ENCODE measurements around the gene DHFR.
"Not testable (repeated sequence)": the region's sequence is repeated elsewhere in the genome, so short reads cannot be mapped to it uniquely, and the experiment has no call there.

DHFR gene

DNA sequence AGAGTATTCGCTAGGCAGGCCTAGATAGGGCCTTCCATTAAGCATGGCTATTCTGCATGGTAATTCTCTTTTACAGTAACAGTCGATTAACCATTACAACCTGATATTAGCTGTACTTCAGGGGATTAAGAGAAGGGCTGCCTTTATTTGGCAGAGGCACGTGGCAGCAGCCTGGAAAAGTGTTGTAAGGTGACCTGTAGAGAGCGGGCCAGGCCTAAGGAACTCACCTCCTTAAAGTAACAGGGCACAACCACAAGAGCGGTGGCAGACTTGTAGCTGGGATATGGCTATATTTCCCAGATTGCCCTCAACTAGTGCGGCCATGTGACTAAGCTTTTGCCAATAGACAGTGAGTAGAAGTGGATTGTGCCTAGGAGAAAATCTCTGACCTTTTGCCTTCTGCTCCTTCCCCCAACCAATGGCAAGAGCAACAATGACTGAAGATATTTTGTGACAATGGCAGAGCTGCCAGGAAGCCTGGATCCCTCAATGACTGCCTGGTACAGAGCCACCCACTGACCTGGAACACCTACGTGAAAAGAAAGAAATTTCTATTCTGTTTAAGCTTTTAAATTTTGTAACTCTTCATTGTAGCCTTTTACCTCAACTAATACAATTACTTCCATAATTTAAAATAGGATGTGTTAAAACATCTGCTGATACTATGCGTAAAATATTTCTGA, 65.8 kb downstream of the DHFR start:
- no peak overlapping the region for H3K27ac ChIP-seq (ENCODE audit: low read length)
- no peak overlapping the region for H2AFZ ChIP-seq (ENCODE audit: low read depth, low read length)
- no peak for ATAC-seq (ENCODE audit: insufficient read depth, low read depth)
- DNase-seq, result no peak
- no peaks in the 10 kb centered on the region for H3K27me3 ChIP-seq (ENCODE audit: insufficient read depth, low read length, poor library complexity)
- H4K20me1 ChIP-seq (ENCODE audit: insufficient read depth, low read length), result no peaks in the 10 kb centered on the region
- no peaks in the 10 kb centered on the region for H3K36me3 ChIP-seq (ENCODE audit: insufficient read depth, low read length)
- no peak overlapping the region for H3K4me3 ChIP-seq (ENCODE audit: low read depth in 1 of 2, low read length in 2 of 2)
- TF ChIP-seq, protein P1, sequence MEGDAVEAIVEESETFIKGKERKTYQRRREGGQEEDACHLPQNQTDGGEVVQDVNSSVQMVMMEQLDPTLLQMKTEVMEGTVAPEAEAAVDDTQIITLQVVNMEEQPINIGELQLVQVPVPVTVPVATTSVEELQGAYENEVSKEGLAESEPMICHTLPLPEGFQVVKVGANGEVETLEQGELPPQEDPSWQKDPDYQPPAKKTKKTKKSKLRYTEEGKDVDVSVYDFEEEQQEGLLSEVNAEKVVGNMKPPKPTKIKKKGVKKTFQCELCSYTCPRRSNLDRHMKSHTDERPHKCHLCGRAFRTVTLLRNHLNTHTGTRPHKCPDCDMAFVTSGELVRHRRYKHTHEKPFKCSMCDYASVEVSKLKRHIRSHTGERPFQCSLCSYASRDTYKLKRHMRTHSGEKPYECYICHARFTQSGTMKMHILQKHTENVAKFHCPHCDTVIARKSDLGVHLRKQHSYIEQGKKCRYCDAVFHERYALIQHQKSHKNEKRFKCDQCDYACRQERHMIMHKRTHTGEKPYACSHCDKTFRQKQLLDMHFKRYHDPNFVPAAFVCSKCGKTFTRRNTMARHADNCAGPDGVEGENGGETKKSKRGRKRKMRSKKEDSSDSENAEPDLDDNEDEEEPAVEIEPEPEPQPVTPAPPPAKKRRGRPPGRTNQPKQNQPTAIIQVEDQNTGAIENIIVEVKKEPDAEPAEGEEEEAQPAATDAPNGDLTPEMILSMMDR (IDR thresholded peaks at IDR 0.05; ENCODE audit: borderline replicate concordance, extremely low read depth, low read length, poor library complexity, severe bottlenecking), result no peak
- no peak for TF ChIP-seq EZH2 (IDR thresholded peaks at IDR 0.05; ENCODE audit: borderline replicate concordance, low read depth, low read length, severe bottlenecking)
- H3K9me3 ChIP-seq (ENCODE audit: insufficient read depth, low read length, severe bottlenecking), result no peaks in the 10 kb centered on the region
- no peak overlapping the region for H3K9ac ChIP-seq (ENCODE audit: low read depth, low read length)
- no peaks in the 10 kb centered on the region for H3K4me1 ChIP-seq (ENCODE audit: insufficient read depth, low read length)
- H3K4me2 ChIP-seq (ENCODE audit: insufficient read depth, low read length), result no peak overlapping the region
- H3K79me2 ChIP-seq (ENCODE audit: insufficient read depth, low read length), result no peaks in the 10 kb centered on the region

DNA sequence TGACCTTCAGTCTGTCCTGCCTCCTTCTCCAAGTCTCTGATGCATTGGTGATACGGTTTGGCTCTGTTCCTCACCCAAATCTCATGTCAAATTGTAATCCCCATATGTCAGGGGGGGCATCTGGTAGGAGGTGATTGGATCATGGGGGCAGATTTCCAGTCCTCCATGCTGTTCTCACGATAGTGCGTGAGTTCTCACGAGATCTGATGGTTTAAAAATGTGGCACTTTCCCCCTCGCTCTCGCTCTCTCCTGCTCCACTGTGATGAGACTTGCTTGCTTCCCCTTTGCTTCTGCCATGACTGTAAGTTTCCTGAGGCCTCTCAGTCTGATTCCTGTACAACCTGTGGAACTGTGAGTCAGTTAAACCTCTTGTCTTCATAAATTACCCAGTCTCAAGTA, 70.0 kb downstream of the DHFR start:
- Histone ChIP-seq H3K9ac (ENCODE audit: low read depth, low read length) (no peak overlapping the region), H3K4me3 (ENCODE audit: low read depth in 1 of 2, low read length in 2 of 2) (no peak overlapping the region), H2AFZ (ENCODE audit: low read depth, low read length) (no peak overlapping the region), H3K9me3 (ENCODE audit: insufficient read depth, low read length, severe bottlenecking) (no peaks in the 10 kb centered on the region), H3K4me2 (ENCODE audit: insufficient read depth, low read length) (no peak overlapping the region), H4K20me1 (ENCODE audit: insufficient read depth, low read length) (no peaks in the 10 kb centered on the region), H3K4me1 (ENCODE audit: insufficient read depth, low read length) (no peaks in the 10 kb centered on the region), H3K27ac (ENCODE audit: low read length) (no peak overlapping the region), H3K27me3 (ENCODE audit: insufficient read depth, low read length, poor library complexity) (no peaks in the 10 kb centered on the region), H3K79me2 (ENCODE audit: insufficient read depth, low read length) (no peaks in the 10 kb centered on the region), H3K36me3 (ENCODE audit: insufficient read depth, low read length) (no peaks in the 10 kb centered on the region)
- ATAC-seq (ENCODE audit: insufficient read depth, low read depth) (no peak), DNase-seq (no peak)
- TF ChIP-seq, protein P1 (IDR thresholded peaks at IDR 0.05; ENCODE audit: borderline replicate concordance, extremely low read depth, low read length, poor library complexity, severe bottlenecking), result no peak
- TF ChIP-seq EZH2 (IDR thresholded peaks at IDR 0.05; ENCODE audit: borderline replicate concordance, low read depth, low read length, severe bottlenecking), result no peak

DNA sequence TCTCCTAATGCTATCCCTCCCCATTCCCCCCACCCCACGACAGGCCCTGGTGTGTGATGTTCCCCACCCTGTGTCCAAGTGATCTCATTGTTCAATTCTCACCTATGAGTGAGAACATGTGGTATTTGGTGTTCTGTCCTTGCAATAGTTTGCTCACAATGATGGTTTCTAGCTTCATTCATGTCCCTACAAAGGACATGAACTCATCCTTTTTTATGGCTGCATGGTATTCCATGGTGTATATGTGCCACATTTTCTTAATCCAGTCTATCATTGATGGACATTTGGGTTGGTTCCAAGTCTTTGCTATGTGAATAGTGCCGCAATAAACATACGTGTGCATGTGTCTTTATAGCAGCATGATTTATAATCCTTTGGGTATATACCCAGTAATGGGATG, 74.5 kb downstream of the DHFR start:
- not testable (repeated sequence) for H3K4me1 ChIP-seq (ENCODE audit: insufficient read depth, low read length); H3K79me2 ChIP-seq (ENCODE audit: insufficient read depth, low read length); H2AFZ ChIP-seq (ENCODE audit: low read depth, low read length); H3K4me2 ChIP-seq (ENCODE audit: insufficient read depth, low read length); H3K27ac ChIP-seq (ENCODE audit: low read length); H4K20me1 ChIP-seq (ENCODE audit: insufficient read depth, low read length); H3K36me3 ChIP-seq (ENCODE audit: insufficient read depth, low read length); ATAC-seq (ENCODE audit: insufficient read depth, low read depth); H3K9me3 ChIP-seq (ENCODE audit: insufficient read depth, low read length, severe bottlenecking); H3K4me3 ChIP-seq (ENCODE audit: low read depth in 1 of 2, low read length in 2 of 2); H3K27me3 ChIP-seq (ENCODE audit: insufficient read depth, low read length, poor library complexity); H3K9ac ChIP-seq (ENCODE audit: low read depth, low read length); DNase-seq

DNA sequence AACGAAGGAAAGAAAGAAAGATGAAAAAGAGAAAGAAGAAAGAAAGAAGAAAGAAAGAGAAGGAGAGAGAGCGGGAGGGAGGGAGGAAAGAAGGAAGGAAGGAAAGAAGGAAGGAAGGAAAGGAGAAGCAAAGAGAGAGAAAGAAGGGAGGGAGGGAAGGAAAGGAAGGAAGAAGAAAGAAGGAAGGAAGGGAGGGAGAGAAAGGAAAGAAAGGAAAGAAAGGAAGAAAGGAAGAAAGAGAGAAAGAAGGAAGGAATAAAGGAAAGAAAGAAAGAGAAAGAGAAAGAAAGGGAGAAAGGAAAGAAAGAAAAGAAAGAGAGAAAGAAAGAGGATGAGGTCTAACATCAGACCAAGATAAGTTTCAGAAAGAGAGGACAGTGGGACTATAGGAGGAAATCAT, 75.7 kb downstream of the DHFR start:
- Histone ChIP-seq H3K4me2 (ENCODE audit: insufficient read depth, low read length) (no peak overlapping the region), H3K4me1 (ENCODE audit: insufficient read depth, low read length) (no peaks in the 10 kb centered on the region), H3K9me3 (ENCODE audit: insufficient read depth, low read length, severe bottlenecking) (no peaks in the 10 kb centered on the region), H4K20me1 (ENCODE audit: insufficient read depth, low read length) (no peaks in the 10 kb centered on the region), H3K27ac (ENCODE audit: low read length) (no peak overlapping the region), H3K36me3 (ENCODE audit: insufficient read depth, low read length) (no peaks in the 10 kb centered on the region), H3K4me3 (ENCODE audit: low read depth in 1 of 2, low read length in 2 of 2) (no peak overlapping the region), H3K27me3 (ENCODE audit: insufficient read depth, low read length, poor library complexity) (no peaks in the 10 kb centered on the region), H2AFZ (ENCODE audit: low read depth, low read length) (no peak overlapping the region), H3K79me2 (ENCODE audit: insufficient read depth, low read length) (no peaks in the 10 kb centered on the region), H3K9ac (ENCODE audit: low read depth, low read length) (no peak overlapping the region)
- DNase-seq, result no peak
- no peak for TF ChIP-seq EZH2 (IDR thresholded peaks at IDR 0.05; ENCODE audit: borderline replicate concordance, low read depth, low read length, severe bottlenecking)
- TF ChIP-seq, protein P1 (IDR thresholded peaks at IDR 0.05; ENCODE audit: borderline replicate concordance, extremely low read depth, low read length, poor library complexity, severe bottlenecking), result no peak
- no peak for ATAC-seq (ENCODE audit: insufficient read depth, low read depth)
